Endothelial cell of umbilical vein (primary cell): Measurements from ENCODE around the gene ZNF664.

ENCODE experiments used
- CTCF ChIP-seq, 2 donors: IDR thresholded peaks; 1 replicate in 1 of 2; 2 replicates in 1 of 2; pipeline ENCODE4 v1.5.1; 2011; ENCODE audit warnings: low read length in 2 of 2, mild to moderate bottlenecking in 2 of 2, moderate library complexity in 2 of 2, control low read depth in 1 of 2, inconsistent platforms in 1 of 2, low read depth in 1 of 2; ENCODE audit not compliant: insufficient read depth in 1 of 2; ENCODE audit errors: extremely low read depth in 1 of 2
- POLR2A ChIP-seq: IDR thresholded peaks from 2 replicates; pipeline ENCODE4 v1.6.1; 2012; ENCODE audit warnings: low read depth, mild to moderate bottlenecking, control low read depth, low read length
- POLR2AphosphoS5 ChIP-seq: IDR thresholded peaks from 2 replicates; pipeline ENCODE4 v1.6.1; 2012; ENCODE audit warnings: low read depth, mild to moderate bottlenecking, control low read depth, low read length, moderate library complexity; ENCODE audit not compliant: insufficient read depth

- no peak for TF ChIP-seq POLR2A
- TF ChIP-seq CTCF (IDR thresholded peaks at IDR 0.05; ENCODE audit: extremely low read depth in 1 of 2, insufficient read depth in 1 of 2, low read depth in 1 of 2, low read length in 2 of 2): no peak
- TF ChIP-seq POLR2AphosphoS5: no peak
These were observed 29.9 kb upstream of the ZNF664 start for GRCh38 chr12:123942911-123943648.
